Fibroblast of lung (primary cell): ENCODE measurements around the gene SPATA17. TPM values are rescaled to one million over a fixed set of nuclear protein-coding genes. Genes with fewer than 3 reads are reported as not detected.

Experiments
- DNase-seq, 2 donors: peaks; one replicate each; pipeline versions ENCODE4 v3.0.0 to v3.0.0-alpha.2; 2010; ENCODE audit warnings: low read depth in 2 of 2
- H2AFZ ChIP-seq: 2 replicates; pipeline ENCODE4 v1.5.1; 2012; ENCODE audit warnings: low read length, control low read depth, inconsistent platforms
- H3K27ac ChIP-seq: 2 replicates; pipeline ENCODE4 v1.5.1; 2011; ENCODE audit warnings: low read length, control low read depth; ENCODE audit not compliant: insufficient read depth
- H3K27me3 ChIP-seq: 2 replicates; pipeline ENCODE4 v1.5.1; 2011; ENCODE audit warnings: mild to moderate bottlenecking, low read length; ENCODE audit not compliant: control insufficient read depth, insufficient read depth
- H3K36me3 ChIP-seq: 2 replicates; pipeline ENCODE4 v1.5.1; 2011; ENCODE audit warnings: low read length; ENCODE audit not compliant: control insufficient read depth, insufficient read depth
- H3K4me1 ChIP-seq: 2 replicates; pipeline ENCODE4 v1.5.1; 2011; ENCODE audit warnings: low read length; ENCODE audit not compliant: control insufficient read depth, insufficient read depth; ENCODE audit errors: extremely low read depth
- H3K4me2 ChIP-seq: 2 replicates; pipeline ENCODE4 v1.5.1; 2011; ENCODE audit warnings: low read length, control low read depth; ENCODE audit not compliant: insufficient read depth; ENCODE audit errors: extremely low read depth
- H3K4me3 ChIP-seq, 4 experiments: fragments of 200-600 bp in 1 of 4; sonication (generic) in 1 of 4; replicated peaks in 1 of 4; 2 replicates each; pipeline ENCODE4 v1.5.1; 2011 to 2016; ENCODE audit warnings: low read length in 4 of 4, low read depth in 3 of 4, mild to moderate bottlenecking in 3 of 4, control low read depth in 2 of 4, inconsistent platforms in 1 of 4, mixed read lengths in 1 of 4; ENCODE audit not compliant: insufficient read depth in 1 of 4; ENCODE audit errors: control extremely low read depth in 1 of 4
- H3K79me2 ChIP-seq: 2 replicates; pipeline ENCODE4 v1.5.1; 2012; ENCODE audit warnings: mild to moderate bottlenecking, low read length, inconsistent platforms; ENCODE audit not compliant: control insufficient read depth, insufficient read depth
- H3K9ac ChIP-seq: 2 replicates; pipeline ENCODE4 v1.5.1; 2011; ENCODE audit warnings: mild to moderate bottlenecking, low read length, control low read depth; ENCODE audit not compliant: insufficient read depth
- H3K9me3 ChIP-seq: 2 replicates; pipeline ENCODE4 v1.5.1; 2012; ENCODE audit warnings: low read depth, low read length; ENCODE audit not compliant: control insufficient read depth, insufficient read depth
- H4K20me1 ChIP-seq: 2 replicates; pipeline ENCODE4 v1.5.1; 2011; ENCODE audit warnings: low read length; ENCODE audit not compliant: control insufficient read depth, insufficient read depth; ENCODE audit errors: extremely low read depth
- CTCF ChIP-seq, 2 donors: IDR thresholded peaks in 1 of 2; conservative IDR thresholded peaks in 1 of 2; 1 replicate in 1 of 2; 2 replicates in 1 of 2; pipeline ENCODE4 v1.5.1; 2011 to 2012; ENCODE audit warnings: low read length in 2 of 2, control low read depth in 1 of 2, inconsistent platforms in 1 of 2, low read depth in 1 of 2, mild to moderate bottlenecking in 1 of 2
- EZH2 ChIP-seq: IDR thresholded peaks from 2 replicates; pipeline ENCODE4 v1.5.1; 2012; ENCODE audit warnings: low read length, control low read depth, mild to moderate bottlenecking; ENCODE audit errors: missing control alignments
- polyA plus RNA-seq, 2 donors: library from polyadenylated mRNA; depleted of rRNA in 1 of 2; stranded (reverse) in 1 of 2; unstranded in 1 of 2; fragments of >200 nt; gene quantifications; 2 replicates each; pipeline ENCODE4 v1.2.1, GENCODE V29; 2011 to 2012; ENCODE audit warnings: missing spikeins in 1 of 2
- total RNA-seq: library from RNA; depleted of rRNA; stranded (reverse); fragments of >200 nt; gene quantifications from 2 replicates; pipeline ENCODE4 v1.2.1, GENCODE V29; 2014

The SPATA17 gene
- total and polyA plus RNA-seq, 2 donors (not counting 1 experiment from before 2014, with no cell fraction given): 0.18 to 0.50 TPM

GRCh38 chr1:217770918-217771317 is 139.8 kb downstream of the SPATA17 start:
- Histone ChIP-seq H3K36me3 (no peaks in the 10 kb centered on the region), H4K20me1 (no peaks in the 10 kb centered on the region), H3K4me1 (no peaks in the 10 kb centered on the region), H3K4me3 (no peak overlapping the region), H3K4me2 (no peak overlapping the region), H3K79me2 (no peaks in the 10 kb centered on the region), H2AFZ (no peak overlapping the region), H3K27ac (no peak overlapping the region), H3K9ac (no peak overlapping the region), H3K27me3 (no peaks in the 10 kb centered on the region), H3K9me3 (no peaks in the 10 kb centered on the region)
- no peak for DNase-seq
- no peak for TF ChIP-seq EZH2
- TF ChIP-seq CTCF (conservative IDR thresholded peaks at IDR 0.05 in 1 of 2, IDR thresholded peaks at IDR 0.05 in 1 of 2; ENCODE audit: low read depth in 1 of 2, low read length in 2 of 2): no peak

GRCh38 chr1:217776693-217777092 is 145.5 kb downstream of the SPATA17 start:
- TF ChIP-seq EZH2: no peak
- no peak for TF ChIP-seq CTCF (conservative IDR thresholded peaks at IDR 0.05 in 1 of 2, IDR thresholded peaks at IDR 0.05 in 1 of 2; ENCODE audit: low read depth in 1 of 2, low read length in 2 of 2)
- no peaks in the 10 kb centered on the region for H3K9me3 ChIP-seq
- no peak overlapping the region for H3K4me2 ChIP-seq
- H3K4me1 ChIP-seq: no peaks in the 10 kb centered on the region
- no peak overlapping the region for H3K27ac ChIP-seq
- no peaks in the 10 kb centered on the region for H3K79me2 ChIP-seq
- H3K27me3 ChIP-seq: no peaks in the 10 kb centered on the region
- no peak overlapping the region for H3K9ac ChIP-seq
- no peak for DNase-seq
- H3K36me3 ChIP-seq: no peaks in the 10 kb centered on the region
- H2AFZ ChIP-seq: no peak overlapping the region
- H4K20me1 ChIP-seq: no peaks in the 10 kb centered on the region
- H3K4me3 ChIP-seq: no peak overlapping the region

GRCh38 chr1:217781056-217781455 is 149.9 kb downstream of the SPATA17 start:
- Histone ChIP-seq H3K4me2 (no peak overlapping the region), H3K27ac (no peak overlapping the region)
- no peak for DNase-seq

More at GRCh38 chr1:217781056-217781455, 149.9 kb downstream of the SPATA17 start:
- H4K20me1 ChIP-seq: no peaks in the 10 kb centered on the region
- no peaks in the 10 kb centered on the region for H3K9me3 ChIP-seq
- H3K4me3 ChIP-seq: no peak overlapping the region
- TF ChIP-seq EZH2 (no peak), CTCF (conservative IDR thresholded peaks at IDR 0.05 in 1 of 2, IDR thresholded peaks at IDR 0.05 in 1 of 2; ENCODE audit: low read depth in 1 of 2, low read length in 2 of 2) (no peak)
- H3K36me3 ChIP-seq: no peaks in the 10 kb centered on the region
- no peaks in the 10 kb centered on the region for H3K4me1 ChIP-seq
- H2AFZ ChIP-seq: no peak overlapping the region
- H3K79me2 ChIP-seq: no peaks in the 10 kb centered on the region
- no peak overlapping the region for H3K9ac ChIP-seq
- H3K27me3 ChIP-seq: no peaks in the 10 kb centered on the region
